ENCODE results near the gene TBATA. TPM values are rescaled to one million over a fixed set of nuclear protein-coding genes. Genes with fewer than 3 reads are reported as not detected.

TBATA gene
- total RNA-seq, 1 donor from 2014 or later: not detected

DNA sequence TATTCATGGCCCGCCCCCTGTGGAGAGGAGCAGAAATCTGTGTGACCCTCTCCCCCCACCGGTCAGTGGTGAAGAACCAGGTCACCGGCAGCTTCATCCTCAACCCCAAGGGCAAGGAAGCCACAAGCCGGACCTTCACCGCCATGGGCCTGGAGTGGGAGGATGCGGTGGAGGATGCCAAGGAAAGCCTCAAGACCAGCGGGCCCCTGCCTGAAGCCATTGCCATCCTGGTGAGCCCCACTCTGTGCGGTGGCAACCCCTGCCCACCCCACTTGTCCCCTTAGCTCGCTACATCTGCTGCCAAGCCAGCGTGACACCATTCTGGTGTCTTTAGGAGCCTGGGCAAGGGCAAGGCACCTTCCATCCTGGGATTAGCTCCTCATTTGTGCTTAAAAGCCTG, 35.4 kb downstream of the TBATA start:
- peaks cover 17% of the 10 kb centered on the region for H3K27me3 Mint-ChIP-seq
- TF ChIP-seq, protein P1, sequence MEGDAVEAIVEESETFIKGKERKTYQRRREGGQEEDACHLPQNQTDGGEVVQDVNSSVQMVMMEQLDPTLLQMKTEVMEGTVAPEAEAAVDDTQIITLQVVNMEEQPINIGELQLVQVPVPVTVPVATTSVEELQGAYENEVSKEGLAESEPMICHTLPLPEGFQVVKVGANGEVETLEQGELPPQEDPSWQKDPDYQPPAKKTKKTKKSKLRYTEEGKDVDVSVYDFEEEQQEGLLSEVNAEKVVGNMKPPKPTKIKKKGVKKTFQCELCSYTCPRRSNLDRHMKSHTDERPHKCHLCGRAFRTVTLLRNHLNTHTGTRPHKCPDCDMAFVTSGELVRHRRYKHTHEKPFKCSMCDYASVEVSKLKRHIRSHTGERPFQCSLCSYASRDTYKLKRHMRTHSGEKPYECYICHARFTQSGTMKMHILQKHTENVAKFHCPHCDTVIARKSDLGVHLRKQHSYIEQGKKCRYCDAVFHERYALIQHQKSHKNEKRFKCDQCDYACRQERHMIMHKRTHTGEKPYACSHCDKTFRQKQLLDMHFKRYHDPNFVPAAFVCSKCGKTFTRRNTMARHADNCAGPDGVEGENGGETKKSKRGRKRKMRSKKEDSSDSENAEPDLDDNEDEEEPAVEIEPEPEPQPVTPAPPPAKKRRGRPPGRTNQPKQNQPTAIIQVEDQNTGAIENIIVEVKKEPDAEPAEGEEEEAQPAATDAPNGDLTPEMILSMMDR (IDR thresholded peaks at IDR 0.05; ENCODE audit: unreplicated experiment): no peak
- no peak overlapping the region for H3K4me3 Mint-ChIP-seq (ENCODE audit: low read depth)
- no peak for DNase-seq (ENCODE audit: low spot score, unreplicated experiment)
- H3K36me3 Mint-ChIP-seq (ENCODE audit: insufficient read depth): no peaks in the 10 kb centered on the region
- H3K9me3 Mint-ChIP-seq (ENCODE audit: low read depth): no peaks in the 10 kb centered on the region
- H3K27ac Mint-ChIP-seq: no peak overlapping the region
- no peaks in the 10 kb centered on the region for H3K4me1 Mint-ChIP-seq (ENCODE audit: low read depth)

DNA sequence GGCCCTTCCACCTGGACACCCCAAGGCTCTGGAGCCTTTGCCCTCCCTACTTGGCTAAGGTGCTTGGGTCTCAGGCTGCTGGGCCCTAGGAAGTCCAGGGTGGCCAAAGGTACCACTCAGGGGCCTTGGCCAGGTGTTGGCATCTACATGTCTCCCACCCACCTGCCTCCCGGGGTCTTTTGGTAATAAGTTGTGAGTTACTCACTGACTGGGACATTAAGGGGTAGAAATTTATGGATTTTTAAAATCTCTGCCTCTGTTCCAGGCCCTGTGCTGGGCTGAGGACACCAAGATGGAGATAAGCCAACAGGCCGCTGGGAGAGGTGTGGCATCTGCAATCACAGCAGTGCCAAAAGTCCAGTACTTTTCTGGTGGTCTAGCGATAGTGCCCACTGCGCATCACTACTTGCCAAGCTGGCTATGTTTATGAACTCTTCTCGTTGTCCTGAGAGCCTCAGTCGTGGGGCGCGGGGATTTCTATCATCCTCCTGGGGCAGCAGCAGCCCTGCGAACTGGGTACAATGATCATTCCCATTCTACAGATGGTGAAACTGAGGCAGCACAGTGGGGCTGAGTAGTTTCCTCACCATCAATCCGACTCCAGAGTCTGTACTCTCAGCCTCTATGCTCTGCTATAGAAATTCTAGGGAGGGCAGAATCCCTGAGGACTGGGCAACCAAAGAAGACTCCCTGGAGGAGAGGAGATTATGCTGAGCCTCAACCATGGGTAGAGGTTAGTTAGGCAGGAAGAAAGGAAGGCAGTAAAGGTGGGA, 36.2 kb downstream of the TBATA start:
- H3K27me3 Mint-ChIP-seq: peaks cover 12% of the 10 kb centered on the region
- TF ChIP-seq, protein P1 (IDR thresholded peaks at IDR 0.05; ENCODE audit: unreplicated experiment): no peak
- no peak overlapping the region for H3K4me3 Mint-ChIP-seq (ENCODE audit: low read depth)
- no peak overlapping the region for H3K27ac Mint-ChIP-seq
- no peaks in the 10 kb centered on the region for H3K9me3 Mint-ChIP-seq (ENCODE audit: low read depth)
- no peaks in the 10 kb centered on the region for H3K36me3 Mint-ChIP-seq (ENCODE audit: insufficient read depth)
- H3K4me1 Mint-ChIP-seq (ENCODE audit: low read depth): no peaks in the 10 kb centered on the region
- DNase-seq (ENCODE audit: low spot score, unreplicated experiment): no peak

DNA sequence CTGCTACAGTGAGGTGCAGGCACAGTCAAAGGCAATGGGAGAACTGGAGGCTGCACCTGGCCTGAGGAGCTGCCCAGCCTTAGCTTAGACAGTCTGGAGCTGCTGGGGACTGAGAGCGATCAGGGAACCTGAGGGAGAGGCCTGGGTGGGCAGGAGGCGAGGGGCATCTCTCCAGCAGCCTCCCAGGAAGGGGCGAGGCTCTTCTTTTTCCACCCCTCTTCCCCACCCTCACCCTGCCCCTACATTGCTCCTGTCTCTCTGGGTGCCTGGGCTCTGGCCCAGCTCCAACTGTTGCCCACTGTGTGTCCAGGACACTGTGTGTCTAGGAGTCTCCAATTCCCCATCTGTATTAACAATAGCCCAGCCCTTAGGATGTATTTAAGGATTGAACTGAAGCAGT, 36.9 kb downstream of the TBATA start:
- Mint-ChIP-seq H3K27me3 (peaks cover 11% of the 10 kb centered on the region), H3K4me1 (ENCODE audit: low read depth) (no peaks in the 10 kb centered on the region), H3K9me3 (ENCODE audit: low read depth) (no peaks in the 10 kb centered on the region), H3K27ac (no peak overlapping the region), H3K36me3 (ENCODE audit: insufficient read depth) (no peaks in the 10 kb centered on the region), H3K4me3 (ENCODE audit: low read depth) (no peak overlapping the region)
- TF ChIP-seq, protein P1 (IDR thresholded peaks at IDR 0.05; ENCODE audit: unreplicated experiment): no peak
- no peak for DNase-seq (ENCODE audit: low spot score, unreplicated experiment)

DNA sequence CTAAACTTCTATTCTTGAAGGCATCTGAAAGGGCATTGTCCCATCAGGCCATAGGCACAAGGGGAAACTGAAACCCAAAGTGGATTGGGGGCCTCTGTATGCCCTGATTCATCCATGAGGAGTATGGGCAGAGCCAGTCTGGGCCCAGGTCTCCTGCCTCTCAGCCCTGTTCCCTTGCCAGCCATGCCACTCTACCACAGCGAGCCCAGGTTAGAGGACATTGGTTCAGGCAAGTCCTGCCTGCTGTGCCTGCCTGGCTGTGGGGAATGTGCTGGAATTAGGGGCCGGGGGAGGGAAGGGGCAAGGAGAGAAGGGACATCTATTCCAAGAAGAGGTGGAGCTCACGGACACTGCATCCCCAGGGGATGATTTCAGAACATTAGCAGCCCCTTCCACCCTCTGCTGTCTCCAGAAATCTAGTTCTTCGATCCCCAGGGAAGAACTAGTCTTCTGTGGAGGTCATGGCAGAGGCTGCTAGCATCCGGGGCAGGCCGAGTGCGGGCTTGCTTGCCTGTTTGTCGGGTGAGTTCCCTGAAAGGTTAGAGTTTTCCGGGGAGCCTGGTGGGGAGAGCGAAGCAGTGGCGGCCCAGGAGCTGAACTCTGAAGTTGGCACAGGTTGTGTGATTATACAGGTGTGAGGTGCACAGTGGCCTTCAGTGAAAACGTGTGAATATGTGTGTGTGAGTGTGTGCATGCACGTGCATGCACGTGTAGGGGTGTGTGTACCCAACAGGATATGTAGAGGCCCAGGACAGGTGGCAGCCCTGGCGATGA, 37.8 kb downstream of the TBATA start:
- H3K36me3 Mint-ChIP-seq (ENCODE audit: insufficient read depth): no peaks in the 10 kb centered on the region
- H3K4me1 Mint-ChIP-seq (ENCODE audit: low read depth): no peaks in the 10 kb centered on the region
- DNase-seq (ENCODE audit: low spot score, unreplicated experiment): no peak
- H3K27me3 Mint-ChIP-seq: peaks cover 9% of the 10 kb centered on the region
- TF ChIP-seq, protein P1 (IDR thresholded peaks at IDR 0.05; ENCODE audit: unreplicated experiment): no peak
- H3K4me3 Mint-ChIP-seq (ENCODE audit: low read depth): no peak overlapping the region
- H3K27ac Mint-ChIP-seq: no peak overlapping the region
- H3K9me3 Mint-ChIP-seq (ENCODE audit: low read depth): no peaks in the 10 kb centered on the region

DNA sequence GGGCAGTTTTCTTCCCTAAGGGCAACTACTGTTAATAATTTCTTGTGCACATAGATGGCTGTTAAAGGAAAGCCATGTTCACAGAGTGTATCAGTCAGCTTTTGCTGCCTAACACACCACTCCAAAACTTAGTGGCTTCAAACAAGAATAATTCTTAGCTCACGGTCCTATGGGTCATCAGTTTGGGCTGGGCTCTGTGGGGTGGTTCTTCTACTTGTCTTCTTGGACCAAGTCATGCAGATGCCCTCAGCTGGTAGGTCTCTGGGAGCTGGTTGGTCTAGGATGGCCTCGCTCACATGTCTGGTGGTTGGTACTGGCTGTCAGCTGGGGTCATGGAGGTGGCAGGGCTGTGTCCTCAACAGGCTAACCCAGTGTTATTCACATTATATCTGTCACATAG, 39.6 kb downstream of the TBATA start:
- H3K4me3 Mint-ChIP-seq (ENCODE audit: low read depth): no peak overlapping the region
- H3K4me1 Mint-ChIP-seq (ENCODE audit: low read depth): no peaks in the 10 kb centered on the region
- no peak for DNase-seq (ENCODE audit: low spot score, unreplicated experiment)
- H3K36me3 Mint-ChIP-seq (ENCODE audit: insufficient read depth): no peaks in the 10 kb centered on the region
- TF ChIP-seq, protein P1 (IDR thresholded peaks at IDR 0.05; ENCODE audit: unreplicated experiment): no peak
- H3K9me3 Mint-ChIP-seq (ENCODE audit: low read depth): no peaks in the 10 kb centered on the region
- peaks cover 9% of the 10 kb centered on the region for H3K27me3 Mint-ChIP-seq
- no peak overlapping the region for H3K27ac Mint-ChIP-seq
